Esophagus muscularis mucosa (tissue), 4 donors: Measurements from ENCODE around the gene DAG1. TPM values are rescaled to one million over a fixed set of nuclear protein-coding genes. Genes with fewer than 3 reads are reported as not detected.

Experiments used
- DNase-seq: peaks from one replicate; pipeline ENCODE4 v3.0.0-alpha.2; 2017; ENCODE audit errors: extremely low spot score
- H3K27ac ChIP-seq, 4 donors: fragments of 200-600 bp; sonication (generic); replicated peaks in 1 of 4; 1 replicate in 3 of 4; 2 replicates in 1 of 4; pipeline ENCODE4 v1.5.1; 2016 to 2019; ENCODE audit warnings: mild to moderate bottlenecking in 1 of 4
- H3K27me3 ChIP-seq, 4 donors: fragments of 200-600 bp; sonication (generic); one replicate each; pipeline versions ENCODE4 v1.5.1 to v1.6.0; 2016 to 2019
- H3K36me3 ChIP-seq, 4 donors: fragments of 200-600 bp; sonication (generic); one replicate each; pipeline ENCODE4 v1.5.1; 2016 to 2019
- H3K4me1 ChIP-seq, 4 donors: fragments of 200-600 bp; sonication (generic); one replicate each; pipeline ENCODE4 v1.5.1; 2016 to 2019
- H3K4me3 ChIP-seq, 4 donors: fragments of 200-600 bp; sonication (generic); 1 replicate in 2 of 4; 2 replicates in 2 of 4; pipeline ENCODE4 v1.5.1; 2016 to 2019; ENCODE audit warnings: mild to moderate bottlenecking in 4 of 4, moderate library complexity in 1 of 4
- H3K9me3 ChIP-seq, 4 donors: fragments of 200-600 bp; sonication (generic); 1 replicate in 3 of 4; 2 replicates in 1 of 4; pipeline ENCODE4 v1.5.1; 2016 to 2019
- EP300 ChIP-seq: sonication (generic); formaldehyde crosslinking; IDR thresholded peaks from one replicate; pipeline ENCODE4 v1.6.1; 2017; ENCODE audit warnings: antibody characterized with exemption
- POLR2A ChIP-seq: fragments of 450-650 bp; IDR thresholded peaks from one replicate; pipeline ENCODE4 v1.6.1; 2017; ENCODE audit warnings: antibody characterized with exemption, moderate library complexity, mild to moderate bottlenecking, low read depth
- POLR2AphosphoS5 ChIP-seq, 2 donors: sonication (generic); formaldehyde crosslinking; IDR thresholded peaks; one replicate each; pipeline ENCODE4 v1.6.1; 2017; ENCODE audit warnings: antibody characterized with exemption in 2 of 2
- WGBS: methylation state at CpG from one replicate; pipeline ENCODE4 v1.1.5; 2018; 5-methylcytosine and 5-hydroxymethylcytosine counted together
- intact Hi-C: fragments of 100-400 bp; cut with DNase I; formaldehyde crosslinking; loops from one replicate; pipeline ENCODE4 v1.15.1; 2023
- total RNA-seq, 4 donors: library from RNA; depleted of rRNA; stranded (reverse); fragments of >200 nt; gene quantifications; one replicate each; pipeline versions ENCODE4 v1.1.0 to v1.2.1, GENCODE V29; 2016
- TF ChIP-seq, protein P1 (sequence below), 3 experiments: fragments of 200-600 bp in 2 of 3; fragments of 450-650 bp in 1 of 3; sonication (generic) in 2 of 3; IDR thresholded peaks; one replicate each; pipeline ENCODE4 v1.5.1; 2017 to 2019; ENCODE audit warnings: antibody characterized with exemption in 3 of 3, mild to moderate bottlenecking in 2 of 3, moderate library complexity in 1 of 3

The DAG1 gene
- total RNA-seq, 4 donors from 2014 or later = 89.3 to 190 (median 135) TPM

DNA sequence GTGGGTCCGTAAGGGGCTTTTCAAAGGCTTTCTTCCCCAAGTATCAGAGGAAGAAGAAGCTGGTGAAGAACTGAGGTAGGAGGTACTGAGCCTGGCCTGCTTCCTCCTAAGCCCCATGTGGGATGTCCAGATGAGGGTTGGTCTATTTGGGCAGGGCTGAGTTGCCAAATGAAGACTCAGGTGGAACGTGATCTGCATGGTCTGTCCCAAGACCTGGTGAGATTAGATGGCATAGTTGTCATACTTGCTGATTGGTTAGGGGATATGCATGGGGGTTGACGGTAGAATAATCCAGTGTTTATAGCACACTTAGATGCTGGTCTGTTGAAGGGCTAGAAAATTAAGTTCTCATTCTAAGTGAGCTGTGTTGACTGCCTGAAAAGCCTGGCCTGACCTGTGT lies 47.9 kb downstream of the DAG1 start:
- WGBS = 93% methylated on average over 3 of the region's 3 CpGs
- Histone ChIP-seq H3K4me3 (no peak overlapping the region), H3K4me1 (peaks cover 10 to 33% (median 20%) of the 10 kb centered on the region in 4 donors), H3K27ac (no peak overlapping the region), H3K9me3 (no peaks in the 10 kb centered on the region), H3K27me3 (no peaks in the 10 kb centered on the region), H3K36me3 (peaks cover 0 to 56% (median 50%) of the 10 kb centered on the region in 4 donors)
- TF ChIP-seq POLR2A = no peak
- TF ChIP-seq, protein P1, sequence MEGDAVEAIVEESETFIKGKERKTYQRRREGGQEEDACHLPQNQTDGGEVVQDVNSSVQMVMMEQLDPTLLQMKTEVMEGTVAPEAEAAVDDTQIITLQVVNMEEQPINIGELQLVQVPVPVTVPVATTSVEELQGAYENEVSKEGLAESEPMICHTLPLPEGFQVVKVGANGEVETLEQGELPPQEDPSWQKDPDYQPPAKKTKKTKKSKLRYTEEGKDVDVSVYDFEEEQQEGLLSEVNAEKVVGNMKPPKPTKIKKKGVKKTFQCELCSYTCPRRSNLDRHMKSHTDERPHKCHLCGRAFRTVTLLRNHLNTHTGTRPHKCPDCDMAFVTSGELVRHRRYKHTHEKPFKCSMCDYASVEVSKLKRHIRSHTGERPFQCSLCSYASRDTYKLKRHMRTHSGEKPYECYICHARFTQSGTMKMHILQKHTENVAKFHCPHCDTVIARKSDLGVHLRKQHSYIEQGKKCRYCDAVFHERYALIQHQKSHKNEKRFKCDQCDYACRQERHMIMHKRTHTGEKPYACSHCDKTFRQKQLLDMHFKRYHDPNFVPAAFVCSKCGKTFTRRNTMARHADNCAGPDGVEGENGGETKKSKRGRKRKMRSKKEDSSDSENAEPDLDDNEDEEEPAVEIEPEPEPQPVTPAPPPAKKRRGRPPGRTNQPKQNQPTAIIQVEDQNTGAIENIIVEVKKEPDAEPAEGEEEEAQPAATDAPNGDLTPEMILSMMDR (IDR thresholded peaks at IDR 0.05) = no peak
- no peak for TF ChIP-seq EP300
- TF ChIP-seq POLR2AphosphoS5 (IDR thresholded peaks at IDR 0.05) = no peak
- no peak for DNase-seq
- intact Hi-C loops = no loop called here

DNA sequence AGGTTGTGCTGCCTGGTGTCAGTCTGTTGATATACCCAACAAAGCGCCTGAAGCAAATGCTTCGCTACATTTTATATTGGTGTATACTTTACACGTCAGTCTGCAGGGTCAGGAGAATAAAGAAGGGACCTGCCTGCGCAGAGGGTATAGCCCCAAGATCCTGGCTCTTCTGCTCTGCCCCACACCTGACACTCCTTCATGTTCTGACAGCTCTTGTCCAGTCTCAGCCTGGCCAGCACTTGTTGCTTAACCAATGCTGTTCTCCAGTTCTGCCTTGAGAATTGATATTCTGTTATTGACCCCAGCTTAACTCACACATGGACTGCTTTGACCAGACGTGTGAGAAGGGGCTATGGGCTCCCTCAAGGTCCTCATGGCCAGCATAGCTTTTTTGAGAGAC lies 48.4 kb downstream of the DAG1 start:
- TF ChIP-seq POLR2A (no peak), EP300 (no peak), POLR2AphosphoS5 (IDR thresholded peaks at IDR 0.05) (no peak)
- TF ChIP-seq, protein P1 (IDR thresholded peaks at IDR 0.05) = no peak
- peaks cover 11 to 33% (median 20%) of the 10 kb centered on the region in 4 donors for H3K4me1 ChIP-seq
- H3K36me3 ChIP-seq = peaks cover 0 to 52% (median 48%) of the 10 kb centered on the region in 4 donors
- intact Hi-C loops = no loop called here
- H3K27ac ChIP-seq = no peak overlapping the region
- no peak for DNase-seq
- no peaks in the 10 kb centered on the region for H3K27me3 ChIP-seq
- WGBS = 88% methylated on average over 5 of the region's 5 CpGs
- no peak overlapping the region for H3K4me3 ChIP-seq
- no peaks in the 10 kb centered on the region for H3K9me3 ChIP-seq

DNA sequence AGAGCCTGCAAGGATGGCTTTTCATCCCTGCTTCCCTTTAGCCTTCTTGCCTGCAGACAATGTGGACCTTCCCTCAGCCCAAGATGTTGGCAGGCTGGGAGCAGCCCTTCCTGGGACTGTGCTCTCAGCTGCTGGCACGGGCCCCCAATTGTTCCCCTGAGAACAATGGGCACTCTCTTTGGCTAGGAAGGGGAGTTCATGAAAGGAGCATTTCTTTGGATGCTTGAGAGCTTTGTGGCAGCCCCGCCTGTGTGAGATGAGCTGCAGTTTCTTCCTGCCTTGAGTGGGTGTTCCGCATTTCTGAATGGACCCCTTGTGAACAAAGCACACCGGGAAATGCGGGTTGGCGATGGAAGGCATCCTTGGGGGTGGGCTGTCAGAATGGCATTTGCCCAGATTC lies 49.2 kb downstream of the DAG1 start:
- peaks cover 14 to 33% (median 20%) of the 10 kb centered on the region in 4 donors for H3K4me1 ChIP-seq
- DNase-seq = no peak
- no peak overlapping the region for H3K4me3 ChIP-seq
- H3K27me3 ChIP-seq = no peaks in the 10 kb centered on the region
- H3K9me3 ChIP-seq = no peaks in the 10 kb centered on the region
- H3K27ac ChIP-seq = peak overlapping the region in 2 of 4 donors; percentile 13 to 18
- TF ChIP-seq POLR2A = no peak
- TF ChIP-seq EP300 = no peak
- TF ChIP-seq POLR2AphosphoS5 (IDR thresholded peaks at IDR 0.05) = no peak
- TF ChIP-seq, protein P1 (IDR thresholded peaks at IDR 0.05) = no peak
- WGBS = 89% methylated on average over 5 of the region's 6 CpGs
- H3K36me3 ChIP-seq = peaks cover 0 to 51% (median 47%) of the 10 kb centered on the region in 4 donors
- intact Hi-C loops = no loop called here

DNA sequence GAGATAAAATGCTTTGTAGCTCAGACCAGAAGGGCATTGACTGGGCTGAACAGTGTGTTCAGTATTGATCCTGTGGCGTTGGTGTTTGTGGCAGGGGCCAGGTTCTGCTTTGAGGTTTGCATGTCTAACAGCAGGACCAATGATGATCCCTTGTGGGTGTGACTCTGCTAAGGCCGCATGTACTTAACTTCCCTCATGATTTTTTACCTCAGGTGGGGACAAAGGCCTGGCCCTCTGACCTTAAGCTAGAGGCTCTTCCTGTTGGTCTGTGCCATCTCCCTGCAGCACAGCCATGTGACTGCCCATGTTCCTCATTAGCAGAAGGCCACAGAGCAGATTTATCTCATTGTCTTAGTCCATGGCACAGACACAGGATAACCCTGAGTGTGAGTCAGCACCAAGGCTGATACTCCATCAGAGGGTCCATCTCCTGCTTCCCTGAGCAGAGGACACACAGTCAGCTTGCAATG lies 49.9 kb downstream of the DAG1 start:
- Histone ChIP-seq H3K36me3 (peaks cover 0 to 51% (median 50%) of the 10 kb centered on the region in 4 donors), H3K4me1 (peaks cover 14 to 33% (median 20%) of the 10 kb centered on the region in 4 donors), H3K9me3 (no peaks in the 10 kb centered on the region), H3K4me3 (no peak overlapping the region), H3K27ac (peak overlapping the region in 1 of 4 donors; percentile 18), H3K27me3 (no peaks in the 10 kb centered on the region)
- DNase-seq = no peak
- intact Hi-C loops = no loop called here
- TF ChIP-seq POLR2AphosphoS5 (IDR thresholded peaks at IDR 0.05) (no peak), EP300 (no peak), POLR2A (no peak)
- TF ChIP-seq, protein P1 (IDR thresholded peaks at IDR 0.05) = no peak
- 85% methylated on average over 2 of the region's 2 CpGs for whole genome bisulfite sequencing
